Ascending aorta (tissue), 2 donors: ENCODE data around the gene YPEL2. TPM values are rescaled to one million over a fixed set of nuclear protein-coding genes. Genes with fewer than 3 reads are reported as not detected.

Experiments used
- DNase-seq, 2 donors: peaks; one replicate each; pipeline ENCODE4 v3.0.0-alpha.2; 2019; ENCODE audit warnings: low spot score in 2 of 2
- H3K27ac ChIP-seq, 2 donors: fragments of 200-600 bp; sonication (generic); one replicate each; pipeline ENCODE4 v1.5.1; 2016 to 2017; ENCODE audit warnings: mild to moderate bottlenecking in 1 of 2
- H3K27me3 ChIP-seq: fragments of 200-600 bp; sonication (generic); one replicate; pipeline ENCODE4 v1.5.1; 2017
- H3K36me3 ChIP-seq, 2 donors: fragments of 200-600 bp; sonication (generic); one replicate each; pipeline ENCODE4 v1.5.1; 2016
- H3K4me1 ChIP-seq, 2 donors: fragments of 200-600 bp; sonication (generic); one replicate each; pipeline ENCODE4 v1.5.1; 2016 to 2017; ENCODE audit warnings: mild to moderate bottlenecking in 1 of 2
- H3K4me3 ChIP-seq, 2 donors: fragments of 200-600 bp; sonication (generic); one replicate each; pipeline ENCODE4 v1.5.1; 2016 to 2017; ENCODE audit warnings: mild to moderate bottlenecking in 1 of 2
- H3K9me3 ChIP-seq, 2 donors: fragments of 200-600 bp; sonication (generic); one replicate each; pipeline ENCODE4 v1.5.1; 2016
- CTCF ChIP-seq, 3 experiments: fragments of 200-600 bp in 2 of 3; fragments of 450-650 bp in 1 of 3; sonication (generic) in 2 of 3; IDR thresholded peaks; one replicate each; pipeline ENCODE4 v1.5.1; 2016 to 2019; ENCODE audit warnings: antibody characterized with exemption in 3 of 3, mild to moderate bottlenecking in 1 of 3, moderate library complexity in 1 of 3
- intact Hi-C: fragments of 100-400 bp; cut with DNase I; formaldehyde crosslinking; loops from one replicate; pipeline ENCODE4 v1.15.1; 2023
- total RNA-seq: library from RNA; depleted of rRNA; stranded (reverse); fragments of >200 nt; gene quantifications from one replicate; pipeline ENCODE4 v1.1.0, GENCODE V29; 2016

YPEL2 gene
- total RNA-seq, 1 donor from 2014 or later: 10.5 TPM

- intact Hi-C loops: loop anchor here (10.0 kb wide), 1 partner anchor 457 kb away; no protein-coding TSS in a partner anchor
- Histone ChIP-seq H3K4me1 (peaks cover 49 to 96% of the 10 kb centered on the region in 2 donors), H3K4me3 (no peak overlapping the region), H3K27ac (peak overlapping the region; percentile 94 to 95), H3K27me3 (no peaks in the 10 kb centered on the region), H3K9me3 (no peaks in the 10 kb centered on the region), H3K36me3 (no peaks in the 10 kb centered on the region)
- no peak for TF ChIP-seq CTCF (IDR thresholded peaks at IDR 0.05)
- no peak for DNase-seq
These were observed 46.0 kb downstream of the YPEL2 start for GRCh38 chr17:59377410-59377809.

GRCh38 chr17:59378675-59379074, 47.2 kb downstream of the YPEL2 start:
- peak overlapping the region; percentile 94 to 95 for H3K27ac ChIP-seq
- no peaks in the 10 kb centered on the region for H3K36me3 ChIP-seq
- no peak for TF ChIP-seq CTCF (IDR thresholded peaks at IDR 0.05)
- peaks cover 41 to 91% of the 10 kb centered on the region in 2 donors for H3K4me1 ChIP-seq
- no peaks in the 10 kb centered on the region for H3K27me3 ChIP-seq
- peak in 1 of 2 donors; percentile 87 for DNase-seq
- H3K9me3 ChIP-seq: no peaks in the 10 kb centered on the region
- H3K4me3 ChIP-seq: no peak overlapping the region
- intact Hi-C loops: loop anchor here (10.0 kb wide), 1 partner anchor 456 kb away; no protein-coding TSS in a partner anchor

GRCh38 chr17:59380474-59380873, 49.0 kb downstream of the YPEL2 start:
- Histone ChIP-seq H3K4me1 (peaks cover 32 to 78% of the 10 kb centered on the region in 2 donors), H3K9me3 (no peaks in the 10 kb centered on the region), H3K36me3 (no peaks in the 10 kb centered on the region), H3K27me3 (no peaks in the 10 kb centered on the region), H3K27ac (peak overlapping the region; percentile 94 to 95), H3K4me3 (no peak overlapping the region)
- intact Hi-C loops: loop anchor here (2.0 kb wide), 1 partner anchor 50 kb away; the partner anchor contains the start of gene YPEL2
- no peak for TF ChIP-seq CTCF (IDR thresholded peaks at IDR 0.05)
- no peak for DNase-seq

DNA sequence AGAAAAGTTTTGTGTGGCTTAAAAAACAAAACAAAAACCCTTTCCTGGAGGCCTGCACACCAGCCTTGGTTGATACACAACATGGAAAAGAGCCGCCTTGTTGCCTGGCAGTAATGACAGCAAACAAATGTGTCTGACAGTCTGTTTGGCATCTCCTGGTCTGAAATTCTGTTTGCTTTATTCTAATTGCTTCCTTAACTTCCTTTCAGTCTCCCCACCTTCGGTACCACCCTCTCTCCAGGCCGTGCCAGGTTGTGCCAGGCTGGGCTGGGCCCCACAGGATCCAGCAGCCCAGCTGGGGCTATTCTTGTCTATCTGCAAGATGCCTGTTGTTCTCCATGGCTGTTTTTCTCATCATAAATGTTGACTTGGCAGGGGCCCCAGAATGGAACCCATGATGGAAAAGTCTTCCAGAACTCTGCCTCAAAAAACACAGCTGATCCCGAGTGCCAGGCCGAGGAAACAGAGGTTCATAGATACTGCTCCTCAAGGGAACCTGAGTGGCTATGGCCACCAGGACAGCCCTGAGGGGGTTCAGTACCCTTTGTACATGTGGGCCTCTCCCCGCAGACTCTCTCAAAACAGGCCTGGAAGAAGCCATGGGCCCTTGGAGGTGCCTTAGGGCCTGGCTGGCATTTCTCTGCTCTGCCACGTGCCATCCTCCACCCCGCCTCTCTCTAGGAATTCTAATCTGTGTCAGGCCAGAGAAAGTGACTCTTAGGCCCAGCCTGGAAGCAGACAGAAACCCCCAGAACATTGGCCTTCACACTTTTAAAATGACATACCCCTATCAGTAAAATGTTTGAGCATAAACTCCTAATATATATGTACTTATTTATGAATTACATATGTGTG, 50.5 kb downstream of the YPEL2 start:
- H3K4me3 ChIP-seq: peak overlapping the region in 1 of 2 donors; percentile 14
- H3K27ac ChIP-seq: peak overlapping the region; percentile 94 to 95
- DNase-seq: peak in 1 of 2 donors; percentile 88
- H3K36me3 ChIP-seq: no peaks in the 10 kb centered on the region
- no peak for TF ChIP-seq CTCF (IDR thresholded peaks at IDR 0.05)
- no peaks in the 10 kb centered on the region for H3K9me3 ChIP-seq
- intact Hi-C loops: loop anchor here (2.0 kb wide), 1 partner anchor 51 kb away; the partner anchor contains the start of gene YPEL2
- H3K27me3 ChIP-seq: no peaks in the 10 kb centered on the region
- peaks cover 32 to 64% of the 10 kb centered on the region in 2 donors for H3K4me1 ChIP-seq

GRCh38 chr17:59383893-59384292, 52.4 kb downstream of the YPEL2 start:
- Histone ChIP-seq H3K9me3 (no peaks in the 10 kb centered on the region), H3K4me3 (no peak overlapping the region), H3K36me3 (no peaks in the 10 kb centered on the region), H3K27me3 (no peaks in the 10 kb centered on the region), H3K4me1 (peaks cover 22 to 62% of the 10 kb centered on the region in 2 donors), H3K27ac (peak overlapping the region; percentile 94 to 95)
- intact Hi-C loops: no loop called here
- no peak for TF ChIP-seq CTCF (IDR thresholded peaks at IDR 0.05)
- DNase-seq: no peak
